IPS DF 4.7 (cell line): ENCODE results near the gene TRPV5.

Source experiments
- DNase-seq: peaks from one replicate; pipeline ENCODE4 v3.0.0-alpha.2; 2013; ENCODE audit warnings: low spot score; ENCODE audit errors: extremely low read depth

TRPV5 gene

GRCh38 chr7:142910031-142910433 is 23.5 kb downstream of the TRPV5 start:
- DNase-seq = no peak

- no peak for DNase-seq
Observed at GRCh38 chr7:142908921-142909890, 24.3 kb downstream of the TRPV5 start.

GRCh38 chr7:142908290-142908689 is 25.3 kb downstream of the TRPV5 start:
- no peak for DNase-seq

GRCh38 chr7:142906643-142907042 is 26.9 kb downstream of the TRPV5 start:
- no peak for DNase-seq

- DNase-seq = no peak
Observed at GRCh38 chr7:142905759-142906158, 27.8 kb downstream of the TRPV5 start.

- DNase-seq = no peak
Observed at GRCh38 chr7:142904128-142904527, 29.4 kb downstream of the TRPV5 start.

- no peak for DNase-seq
Observed at GRCh38 chr7:142901426-142902259, 31.9 kb downstream of the TRPV5 start.

GRCh38 chr7:142899661-142900060 is 33.9 kb downstream of the TRPV5 start:
- no peak for DNase-seq

GRCh38 chr7:142898377-142899170 is 35.0 kb downstream of the TRPV5 start:
- DNase-seq = no peak

GRCh38 chr7:142897691-142898090 is 35.9 kb downstream of the TRPV5 start:
- DNase-seq = no peak

GRCh38 chr7:142896741-142897379 is 36.7 kb downstream of the TRPV5 start:
- DNase-seq = no peak

- DNase-seq = no peak
Observed at GRCh38 chr7:142896151-142896550, 37.4 kb downstream of the TRPV5 start.

- no peak for DNase-seq
Observed at GRCh38 chr7:142894985-142895593, 38.5 kb downstream of the TRPV5 start.

GRCh38 chr7:142894112-142894984 is 39.2 kb downstream of the TRPV5 start:
- DNase-seq = no peak

- no peak for DNase-seq
Observed at GRCh38 chr7:142892951-142893350, 40.6 kb downstream of the TRPV5 start.

- DNase-seq = no peak
Observed at GRCh38 chr7:142891490-142892082, 42.0 kb downstream of the TRPV5 start.

GRCh38 chr7:142890874-142891485 is 42.6 kb downstream of the TRPV5 start:
- no peak for DNase-seq

- no peak for DNase-seq
Observed at GRCh38 chr7:142889816-142890215, 43.7 kb downstream of the TRPV5 start.
